B cell (primary cell): ENCODE results near the gene ESR1. TPM values are rescaled to one million over a fixed set of nuclear protein-coding genes. Genes with fewer than 3 reads are reported as not detected.

ENCODE experiments used
- ATAC-seq: fragments of 200-7000 bp; cut with Tn5 transposase; one replicate; pipeline ENCODE4 v1.10.0; 2021; ENCODE audit warnings: low read depth, mild to moderate bottlenecking, moderate number of reproducible peaks, moderate library complexity
- CTCF ChIA-PET: fragments of 350-600 bp; sonication (Branson Sonifier 250); formaldehyde crosslinking; loops from one replicate; lab custom pipeline; 2021; ENCODE audit warnings: antibody characterized with exemption, inconsistent platforms; lab: Charles Lee
- POLR2A ChIA-PET: fragments of 350-600 bp; sonication (Branson Sonifier 250); formaldehyde crosslinking; loops from one replicate; lab custom pipeline; 2021; ENCODE audit warnings: antibody characterized with exemption; lab: Charles Lee
- DNase-seq: peaks from one replicate; pipeline ENCODE4 v3.0.0; 2013
- H2AFZ ChIP-seq: 2 replicates; pipeline ENCODE4 v1.6.1; 2012; ENCODE audit warnings: mild to moderate bottlenecking, low read depth, low read length; ENCODE audit not compliant: insufficient read depth, poor library complexity, severe bottlenecking
- H3K27ac ChIP-seq, 2 donors: 1 replicate in 1 of 2; 2 replicates in 1 of 2; pipeline ENCODE4 v1.5.1; 2012 to 2013; ENCODE audit warnings: low read length in 2 of 2, mild to moderate bottlenecking in 2 of 2, moderate library complexity in 1 of 2
- H3K27me3 ChIP-seq, 4 experiments: fragments of 200-600 bp in 1 of 4; sonication (generic) in 1 of 4; replicated peaks in 1 of 4; 1 replicate in 2 of 4; 2 replicates in 2 of 4; pipeline versions ENCODE4 v1.6.1 to v1.7.0; 2013 to 2016; ENCODE audit warnings: low read length in 3 of 4, mild to moderate bottlenecking in 2 of 4, mixed read lengths in 1 of 4, moderate library complexity in 1 of 4; ENCODE audit not compliant: insufficient read depth in 4 of 4, control insufficient read depth in 3 of 4; ENCODE audit errors: control extremely low read depth in 1 of 4
- H3K36me3 ChIP-seq, 2 experiments: replicated peaks in 1 of 2; 1 replicate in 1 of 2; 2 replicates in 1 of 2; pipeline versions ENCODE4 v1.6.1 to v1.7.1; 2013; ENCODE audit warnings: low read length in 1 of 2; ENCODE audit not compliant: insufficient read depth in 2 of 2, control insufficient read depth in 1 of 2; ENCODE audit errors: control extremely low read depth in 1 of 2, extremely low read depth in 1 of 2
- H3K4me1 ChIP-seq, 2 donors: fragments of 200-600 bp in 1 of 2; sonication (generic) in 1 of 2; 1 replicate in 1 of 2; 2 replicates in 1 of 2; pipeline versions ENCODE4 v1.5.1 to v1.6.1; 2013 to 2017; ENCODE audit warnings: low read length in 2 of 2; ENCODE audit not compliant: control insufficient read depth in 2 of 2, insufficient read depth in 2 of 2
- H3K4me2 ChIP-seq: replicated peaks from 2 replicates; pipeline ENCODE3; 2012; ENCODE audit warnings: mild to moderate bottlenecking, low read depth, low read length; ENCODE audit not compliant: poor library complexity, severe bottlenecking
- H3K4me3 ChIP-seq, 5 experiments: fragments of 200-600 bp in 1 of 5; sonication (generic) in 1 of 5; 1 replicate in 3 of 5; 2 replicates in 2 of 5; pipeline versions ENCODE4 v1.5.1 to v1.7.0; 2011 to 2016; ENCODE audit warnings: low read length in 4 of 5, mild to moderate bottlenecking in 4 of 5, low read depth in 2 of 5, control low read depth in 1 of 5, moderate library complexity in 1 of 5; ENCODE audit not compliant: insufficient read depth in 1 of 5; ENCODE audit errors: control extremely low read depth in 1 of 5, extremely low read depth in 1 of 5
- H3K79me2 ChIP-seq: fragments of 200-600 bp; sonication (generic); one replicate; pipeline ENCODE4 v1.6.0; 2016; ENCODE audit warnings: low read length; ENCODE audit not compliant: control insufficient read depth, insufficient read depth
- H3K9ac ChIP-seq: fragments of 200-600 bp; sonication (generic); 2 replicates; pipeline ENCODE4 v1.6.1; 2017; ENCODE audit warnings: mild to moderate bottlenecking, low read length, moderate library complexity
- H3K9me3 ChIP-seq, 3 donors: one replicate each; pipeline versions ENCODE4 v1.6.1 to v1.7.1; 2013; ENCODE audit warnings: low read length in 2 of 3; ENCODE audit not compliant: control insufficient read depth in 2 of 3, insufficient read depth in 1 of 3; ENCODE audit errors: control extremely low read depth in 1 of 3
- H4K20me1 ChIP-seq: 2 replicates; pipeline ENCODE4 v1.6.0; 2012; ENCODE audit warnings: mild to moderate bottlenecking, low read length; ENCODE audit not compliant: insufficient read depth, control insufficient read depth, poor library complexity, severe bottlenecking
- H3K27ac Mint-ChIP-seq: one replicate; pipeline ENCODE4 v1.8.0; 2021; ENCODE audit warnings: mixed read lengths
- H3K27me3 Mint-ChIP-seq: one replicate; pipeline ENCODE4 v1.8.0; 2021; ENCODE audit warnings: mixed read lengths
- H3K4me1 Mint-ChIP-seq: one replicate; pipeline ENCODE4 v1.8.0; 2021; ENCODE audit warnings: mixed read lengths
- H3K4me3 Mint-ChIP-seq: one replicate; pipeline ENCODE4 v1.8.0; 2021; ENCODE audit warnings: mixed read lengths
- H3K9me3 Mint-ChIP-seq: one replicate; pipeline ENCODE4 v1.8.0; 2022; ENCODE audit warnings: mixed read lengths; ENCODE audit not compliant: insufficient read depth
- CTCF ChIP-seq: fragments of 200-600 bp; IDR thresholded peaks from one replicate; pipeline ENCODE4 v1.8.0; 2022; ENCODE audit warnings: antibody characterized with exemption, mild to moderate bottlenecking
- EZH2 ChIP-seq: IDR thresholded peaks from 2 replicates; pipeline ENCODE4 v1.6.1; 2012; ENCODE audit warnings: borderline replicate concordance, low read depth, mild to moderate bottlenecking, moderate library complexity, low read length; ENCODE audit not compliant: insufficient read depth, poor library complexity, severe bottlenecking
- WGBS: methylation state at CpG from one replicate; pipeline ENCODE4 v1.1.5; 2013; ENCODE audit warnings: missing lambda C conversion rate; ENCODE audit not compliant: insufficient coverage; 5-methylcytosine and 5-hydroxymethylcytosine counted together
- intact Hi-C: fragments of 100-400 bp; cut with micrococcal nuclease; formaldehyde crosslinking; loops from one replicate; pipeline ENCODE4 v1.10.0; 2022
- polyA plus RNA-seq: library from polyadenylated mRNA; depleted of rRNA; stranded (reverse); fragments of >200 nt; gene quantifications from 2 replicates; pipeline ENCODE4 v1.2.3, GENCODE V29; 2012
- total RNA-seq, 2 donors: library from RNA; stranded (reverse); fragments of 120-200 nt in 1 of 2; gene quantifications; 1 replicate in 1 of 2; 2 replicates in 1 of 2; pipeline versions ENCODE4 v1.2.3 to v1.2.4, GENCODE V29; 2013 to 2022

ESR1 gene
- total and polyA plus RNA-seq, 2 donors (not counting 1 experiment from before 2014, with no cell fraction given) = 0.46 to 5.9 TPM

GRCh38 chr6:151803743-151804142 is 3.7 kb upstream of the ESR1 start:
- H3K4me1 Mint-ChIP-seq = peaks cover 17% of the 10 kb centered on the region
- H2AFZ ChIP-seq = no peak overlapping the region
- H3K4me3 Mint-ChIP-seq = no peak overlapping the region
- H3K9me3 ChIP-seq = peaks cover 0 to 2% (median 0%) of the 10 kb centered on the region in 3 donors
- no peaks in the 10 kb centered on the region for H3K36me3 ChIP-seq
- H3K4me2 ChIP-seq = no peak overlapping the region
- H3K27ac ChIP-seq = no peak overlapping the region
- no peak for ATAC-seq
- peaks cover 18 to 19% of the 10 kb centered on the region in 2 donors for H3K4me1 ChIP-seq
- no peak overlapping the region for H3K4me3 ChIP-seq
- H3K9me3 Mint-ChIP-seq = no peaks in the 10 kb centered on the region
- H3K79me2 ChIP-seq = no peaks in the 10 kb centered on the region
- no peak for TF ChIP-seq EZH2
- no peak for TF ChIP-seq CTCF
- H4K20me1 ChIP-seq = no peaks in the 10 kb centered on the region
- no peak for DNase-seq
- intact Hi-C loops = no loop called here
- no peak overlapping the region for H3K9ac ChIP-seq
- CTCF ChIA-PET = interaction anchor here (0.6 kb wide), 1 partner anchor 9 kb away, joined by 4 read pairs; no protein-coding TSS in a partner anchor
- H3K27me3 Mint-ChIP-seq = peaks cover 20% of the 10 kb centered on the region
- POLR2A ChIA-PET = no interaction called here
- 94% methylated on average over 2 of the region's 9 CpGs for WGBS
- no peak overlapping the region for H3K27ac Mint-ChIP-seq
- H3K27me3 ChIP-seq = peaks cover 0 to 23% (median 11%) of the 10 kb centered on the region in 4 experiments

DNA sequence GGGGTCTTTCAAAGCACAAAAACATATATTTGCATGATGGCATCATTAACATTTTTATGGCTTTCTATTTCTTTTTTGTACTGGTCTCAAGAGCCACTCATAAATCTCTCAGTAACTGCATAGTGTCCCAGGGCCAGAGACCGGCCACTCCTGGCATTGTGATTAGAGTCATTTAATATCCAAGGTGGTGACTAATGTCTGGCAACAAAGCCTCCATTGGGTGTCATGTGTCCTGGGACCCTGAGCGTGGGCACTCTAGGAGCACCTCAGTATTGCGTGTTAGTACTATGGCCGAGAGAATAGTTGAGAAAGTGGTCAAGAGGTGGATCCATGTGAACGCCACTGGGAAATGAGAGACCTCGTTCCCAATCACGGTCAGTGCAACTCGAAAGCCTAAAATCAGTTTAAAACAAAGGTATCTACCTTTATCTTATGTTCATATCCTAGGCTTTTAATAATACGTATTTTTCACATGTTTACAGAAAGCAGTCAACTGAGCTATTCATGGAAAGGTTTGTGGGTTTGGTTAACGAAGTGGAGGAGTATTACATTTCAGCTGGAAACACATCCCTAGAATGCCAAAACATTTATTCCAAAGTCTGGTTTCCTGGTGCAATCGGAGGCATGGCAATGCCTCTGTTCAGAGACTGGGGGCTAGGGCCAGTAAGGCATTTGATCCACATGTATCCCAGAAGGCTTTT is 2.7 kb upstream of the ESR1 start:
- H2AFZ ChIP-seq = no peak overlapping the region
- TF ChIP-seq CTCF = no peak
- no peak for TF ChIP-seq EZH2
- no peak for DNase-seq
- H3K4me2 ChIP-seq = no peak overlapping the region
- peaks cover 22% of the 10 kb centered on the region for H3K4me1 Mint-ChIP-seq
- no peak overlapping the region for H3K9ac ChIP-seq
- ATAC-seq = no peak
- H3K4me3 ChIP-seq = no peak overlapping the region
- peaks cover 0 to 2% (median 0%) of the 10 kb centered on the region in 3 donors for H3K9me3 ChIP-seq
- no peaks in the 10 kb centered on the region for H3K36me3 ChIP-seq
- H3K27me3 ChIP-seq = peaks cover 0 to 31% (median 17%) of the 10 kb centered on the region in 4 experiments
- intact Hi-C loops = no loop called here
- H3K27ac ChIP-seq = no peak overlapping the region
- ChIA-PET POLR2A (no interaction called here), CTCF (no interaction called here)
- H4K20me1 ChIP-seq = no peaks in the 10 kb centered on the region
- no peak overlapping the region for H3K27ac Mint-ChIP-seq
- H3K4me1 ChIP-seq = peaks cover 20 to 22% of the 10 kb centered on the region in 2 donors
- 100% methylated on average over 3 of the region's 11 CpGs for WGBS
- H3K79me2 ChIP-seq = no peaks in the 10 kb centered on the region
- H3K4me3 Mint-ChIP-seq = no peak overlapping the region
- H3K9me3 Mint-ChIP-seq = no peaks in the 10 kb centered on the region
- H3K27me3 Mint-ChIP-seq = peaks cover 28% of the 10 kb centered on the region
